GM23338 (cell line): ENCODE results near the gene EXOC4.

Source experiments
- CREB1 ChIP-seq: fragments of 250-450 bp; sonication (Bioruptor Pico); IDR thresholded peaks from 2 replicates; pipeline ENCODE4 v1.5.0; 2020; ENCODE audit warnings: low read depth, mild to moderate bottlenecking, moderate library complexity
- CTCF ChIP-seq, 2 experiments: fragments of 200-600 bp in 1 of 2; sonication (generic) in 1 of 2; conservative IDR thresholded peaks; 2 replicates each; pipeline versions ENCODE4 v1.5.1 to v1.6.1; 2016 to 2017; ENCODE audit warnings: antibody characterized with exemption in 2 of 2, low read depth in 2 of 2, mild to moderate bottlenecking in 2 of 2, moderate library complexity in 1 of 2
- EZH2 ChIP-seq: fragments of 200-600 bp; sonication (generic); IDR thresholded peaks from one replicate; pipeline ENCODE4 v1.8.0; 2017; ENCODE audit warnings: antibody characterized with exemption, mild to moderate bottlenecking, low read depth; ENCODE audit not compliant: unreplicated experiment
- EZH2phosphoT487 ChIP-seq: fragments of 200-600 bp; sonication (generic); IDR thresholded peaks from one replicate; pipeline ENCODE4 v1.8.1; 2018; ENCODE audit warnings: antibody characterized with exemption; ENCODE audit not compliant: unreplicated experiment
- JUNB ChIP-seq: IDR thresholded peaks from one replicate; pipeline ENCODE4 v1.6.1; 2016; ENCODE audit warnings: antibody characterized with exemption; ENCODE audit not compliant: unreplicated experiment
- NANOG ChIP-seq: IDR thresholded peaks from 2 replicates; pipeline ENCODE4 v1.6.1; 2016; ENCODE audit warnings: antibody characterized with exemption, borderline replicate concordance
- POLR2AphosphoS5 ChIP-seq: IDR thresholded peaks from 2 replicates; pipeline ENCODE4 v1.6.1; 2016; ENCODE audit warnings: antibody characterized with exemption, low read depth
- REST ChIP-seq: IDR thresholded peaks from one replicate; pipeline ENCODE4 v1.6.1; 2018; ENCODE audit warnings: antibody characterized with exemption; ENCODE audit not compliant: unreplicated experiment
- STAT1 ChIP-seq: IDR thresholded peaks from one replicate; pipeline ENCODE4 v1.6.1; 2016; ENCODE audit warnings: antibody characterized with exemption; ENCODE audit not compliant: unreplicated experiment
- ZNF114 ChIP-seq: fragments of 250-450 bp; sonication (Bioruptor Pico); IDR thresholded peaks from 2 replicates; pipeline ENCODE4 v1.5.0; 2020; ENCODE audit warnings: mild to moderate bottlenecking, moderate library complexity
- ZNF331 ChIP-seq: fragments of 250-450 bp; sonication (Bioruptor Pico); IDR thresholded peaks from 2 replicates; pipeline ENCODE4 v1.5.0; 2020; ENCODE audit warnings: low read depth, mild to moderate bottlenecking, moderate library complexity
- ZNF462 ChIP-seq: fragments of 250-450 bp; sonication (Bioruptor Pico); IDR thresholded peaks from 2 replicates; pipeline ENCODE4 v1.5.0; 2020; ENCODE audit warnings: mild to moderate bottlenecking, moderate library complexity
- TF ChIP-seq, protein P1 (sequence below): IDR thresholded peaks from 2 replicates; pipeline ENCODE4 v1.6.1; 2016; ENCODE audit warnings: antibody characterized with exemption

- TF ChIP-seq CTCF (conservative IDR thresholded peaks at IDR 0.05; ENCODE audit: low read depth in 2 of 2) (no peak), EZH2 (no peak), EZH2phosphoT487 (no peak), POLR2AphosphoS5 (no peak), JUNB (no peak), CREB1 (CRISPR knock-in tag) (no peak), ZNF331 (CRISPR knock-in tag) (no peak), REST (no peak), ZNF114 (CRISPR knock-in tag) (no peak), ZNF462 (CRISPR knock-in tag) (no peak), NANOG (no peak), STAT1 (no peak)
- TF ChIP-seq, protein P1, sequence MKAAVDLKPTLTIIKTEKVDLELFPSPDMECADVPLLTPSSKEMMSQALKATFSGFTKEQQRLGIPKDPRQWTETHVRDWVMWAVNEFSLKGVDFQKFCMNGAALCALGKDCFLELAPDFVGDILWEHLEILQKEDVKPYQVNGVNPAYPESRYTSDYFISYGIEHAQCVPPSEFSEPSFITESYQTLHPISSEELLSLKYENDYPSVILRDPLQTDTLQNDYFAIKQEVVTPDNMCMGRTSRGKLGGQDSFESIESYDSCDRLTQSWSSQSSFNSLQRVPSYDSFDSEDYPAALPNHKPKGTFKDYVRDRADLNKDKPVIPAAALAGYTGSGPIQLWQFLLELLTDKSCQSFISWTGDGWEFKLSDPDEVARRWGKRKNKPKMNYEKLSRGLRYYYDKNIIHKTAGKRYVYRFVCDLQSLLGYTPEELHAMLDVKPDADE, result no peak
Observed at GRCh38 chr7:133409421-133409820, 156.5 kb downstream of the EXOC4 start.
